Activated T-helper 2 cell treated with anti-CD3 and anti-CD28 coated beads, Interferon-gamma antibody, Interleukin-2, Interleukin-4, amounts not matched to agents 10 μg/mL and 5 μg/mL and 100 μg/mL, durations not matched to agents 14 hours and 24 hours and 36 hours (primary cell): Measurements from ENCODE around the gene CCDC24. TPM values are rescaled to one million over a fixed set of nuclear protein-coding genes. Genes with fewer than 3 reads are reported as not detected.

Source experiments
- DNase-seq: peaks from one replicate; pipeline ENCODE4 v3.0.0; 2021; ENCODE audit warnings: low spot score
- H3K27ac Mint-ChIP-seq: one replicate; pipeline ENCODE4 v1.8.0; 2021; ENCODE audit warnings: mixed read lengths
- H3K27me3 Mint-ChIP-seq: one replicate; pipeline ENCODE4 v1.8.0; 2021; ENCODE audit warnings: low read depth, mixed read lengths
- H3K36me3 Mint-ChIP-seq: one replicate; pipeline ENCODE4 v1.8.0; 2021; ENCODE audit warnings: low read depth, mixed read lengths
- H3K4me1 Mint-ChIP-seq: one replicate; pipeline ENCODE4 v1.8.0; 2021; ENCODE audit warnings: low read depth, mixed read lengths
- H3K4me3 Mint-ChIP-seq: one replicate; pipeline ENCODE4 v1.8.0; 2021; ENCODE audit warnings: low read depth, mild to moderate bottlenecking, moderate library complexity, mixed read lengths
- H3K9me3 Mint-ChIP-seq: one replicate; pipeline ENCODE4 v1.8.0; 2021; ENCODE audit warnings: mixed read lengths
- intact Hi-C: fragments of 100-400 bp; cut with micrococcal nuclease; formaldehyde crosslinking; loops from one replicate; pipeline ENCODE4 v1.15.1; 2023
- total RNA-seq: library from RNA; stranded (reverse); gene quantifications from 2 replicates; pipeline ENCODE4 v1.2.3, GENCODE V29; 2022

The CCDC24 gene
- total RNA-seq, 1 donor from 2014 or later = 2.1 TPM

DNA sequence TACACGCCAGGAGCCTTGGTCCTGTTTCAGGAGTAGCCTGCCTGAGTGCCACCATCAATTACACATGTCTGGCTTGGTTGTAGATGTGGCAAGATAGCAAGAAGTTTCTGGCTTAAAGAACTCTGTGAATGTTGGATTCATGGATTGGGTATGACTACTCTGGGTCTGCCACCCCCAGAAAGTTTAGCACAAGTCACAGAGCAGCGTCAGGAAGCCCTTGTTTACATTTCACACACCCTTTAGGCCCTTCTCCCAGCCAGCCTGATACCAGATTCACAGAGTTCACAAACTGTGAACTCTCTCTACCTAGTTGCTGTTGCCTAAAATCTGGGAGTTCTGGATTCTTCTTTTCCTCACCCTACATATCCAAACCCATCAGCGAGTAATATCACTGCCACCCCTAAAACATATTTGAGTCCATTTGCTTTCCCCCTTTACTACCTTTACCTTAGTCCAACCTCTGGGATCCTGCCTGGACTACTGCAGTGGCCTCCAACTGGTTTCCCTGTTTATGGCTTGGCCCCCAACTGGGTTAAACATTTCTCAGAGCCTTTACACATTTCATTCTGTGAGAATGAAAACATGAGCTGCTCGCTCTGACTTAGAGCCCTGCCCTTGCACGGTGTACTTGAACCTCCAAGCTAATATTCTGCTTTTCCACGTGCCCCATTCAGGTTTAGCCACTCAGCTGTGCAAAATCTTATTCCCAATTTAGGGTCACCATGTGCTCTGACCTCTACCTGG, 4.1 kb upstream of the CCDC24 start:
- Mint-ChIP-seq H3K27me3 (no peaks in the 10 kb centered on the region), H3K9me3 (no peaks in the 10 kb centered on the region), H3K36me3 (peaks cover 19% of the 10 kb centered on the region), H3K4me1 (peaks cover 5% of the 10 kb centered on the region), H3K4me3 (no peak overlapping the region), H3K27ac (no peak overlapping the region)
- intact Hi-C loops = no loop called here
- DNase-seq = no peak

DNA sequence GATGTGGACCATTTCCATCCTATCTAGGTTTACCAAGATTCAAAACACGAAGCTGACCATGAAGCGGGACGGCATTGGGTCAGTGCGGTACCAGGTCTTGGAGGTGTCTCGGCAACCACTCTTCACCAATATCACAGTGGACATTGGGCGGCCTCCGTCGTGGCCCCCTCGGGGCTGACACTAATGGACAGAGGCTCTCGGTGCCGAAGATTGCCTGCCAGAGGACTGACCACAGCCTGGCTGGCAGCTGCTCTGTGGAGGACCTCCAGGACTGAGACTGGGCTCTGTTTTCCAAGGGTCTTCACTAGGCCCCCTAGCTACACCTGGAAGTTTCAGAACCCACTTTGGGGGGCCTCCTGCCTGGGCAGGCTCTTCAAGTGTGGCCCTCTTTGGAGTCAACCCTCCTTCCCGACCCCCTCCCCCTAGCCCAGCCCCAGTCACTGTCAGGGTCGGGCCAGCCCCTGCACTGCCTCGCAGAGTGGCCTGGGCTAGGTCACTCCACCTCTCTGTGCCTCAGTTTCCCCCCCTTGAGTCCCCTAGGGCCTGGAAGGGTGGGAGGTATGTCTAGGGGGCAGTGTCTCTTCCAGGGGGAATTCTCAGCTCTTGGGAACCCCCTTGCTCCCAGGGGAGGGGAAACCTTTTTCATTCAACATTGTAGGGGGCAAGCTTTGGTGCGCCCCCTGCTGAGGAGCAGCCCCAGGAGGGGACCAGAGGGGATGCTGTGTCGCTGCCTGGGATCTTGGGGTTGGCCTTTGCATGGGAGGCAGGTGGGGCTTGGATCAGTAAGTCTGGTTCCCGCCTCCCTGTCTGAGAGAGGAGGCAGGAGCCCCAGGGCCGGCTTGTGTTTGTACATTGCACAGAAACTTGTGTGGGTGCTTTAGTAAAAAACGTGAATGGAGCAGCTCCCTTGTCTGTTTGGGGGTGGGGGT, 864 bp upstream of the CCDC24 start:
- no peaks in the 10 kb centered on the region for H3K9me3 Mint-ChIP-seq
- peaks cover 7% of the 10 kb centered on the region for H3K36me3 Mint-ChIP-seq
- no peak overlapping the region for H3K27ac Mint-ChIP-seq
- H3K27me3 Mint-ChIP-seq = peaks cover 3% of the 10 kb centered on the region
- peak overlapping the region; percentile 92 for H3K4me3 Mint-ChIP-seq
- H3K4me1 Mint-ChIP-seq = peaks cover 8% of the 10 kb centered on the region
- intact Hi-C loops = loop anchor here (2.0 to 5.0 kb wide), 2 partner anchors 16 to 42 kb away; partner anchors contain the start of genes ATP6V0B and SLC6A9
- no peak for DNase-seq

DNA sequence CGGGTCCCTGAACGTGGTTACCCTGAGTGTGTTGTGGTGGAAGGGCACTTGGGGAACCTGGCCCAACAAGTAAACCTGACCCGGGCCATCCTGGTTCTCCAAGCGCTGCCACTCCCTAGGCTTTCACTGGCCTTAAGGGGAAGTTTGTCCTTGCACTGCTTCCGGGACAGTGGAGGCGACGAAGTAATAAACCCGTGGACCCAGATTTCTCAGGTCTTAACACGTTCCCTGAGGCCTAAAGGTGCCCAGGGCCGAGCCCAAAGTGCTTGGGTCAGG, 261 bp upstream of the CCDC24 start:
- Mint-ChIP-seq H3K27me3 (peaks cover 3% of the 10 kb centered on the region), H3K4me1 (peaks cover 8% of the 10 kb centered on the region), H3K9me3 (no peaks in the 10 kb centered on the region), H3K27ac (no peak overlapping the region), H3K4me3 (peak overlapping the region; percentile 92), H3K36me3 (peaks cover 3% of the 10 kb centered on the region)
- no peak for DNase-seq
- intact Hi-C loops = loop anchor here (2.0 to 5.0 kb wide), 2 partner anchors 16 to 41 kb away; partner anchors contain the start of genes ATP6V0B and SLC6A9

GRCh38 chr1:43992232-43992995, 1.0 kb downstream of the CCDC24 start:
- no peaks in the 10 kb centered on the region for H3K9me3 Mint-ChIP-seq
- peak overlapping the region; percentile 22 for H3K27ac Mint-ChIP-seq
- no peaks in the 10 kb centered on the region for H3K36me3 Mint-ChIP-seq
- H3K27me3 Mint-ChIP-seq = peaks cover 3% of the 10 kb centered on the region
- H3K4me3 Mint-ChIP-seq = peak overlapping the region; percentile 92
- peaks cover 8% of the 10 kb centered on the region for H3K4me1 Mint-ChIP-seq
- intact Hi-C loops = loop anchor here (5.0 kb wide), 1 partner anchor 40 kb away; the partner anchor contains the start of gene SLC6A9
- DNase-seq = no peak

GRCh38 chr1:43993206-43993914, 2.0 kb downstream of the CCDC24 start:
- Mint-ChIP-seq H3K36me3 (no peaks in the 10 kb centered on the region), H3K4me3 (no peak overlapping the region), H3K27ac (no peak overlapping the region), H3K9me3 (no peaks in the 10 kb centered on the region), H3K27me3 (peaks cover 3% of the 10 kb centered on the region), H3K4me1 (peaks cover 8% of the 10 kb centered on the region)
- DNase-seq = no peak
- intact Hi-C loops = loop anchor here (5.0 kb wide), 1 partner anchor 39 kb away; the partner anchor contains the start of gene SLC6A9

GRCh38 chr1:43994071-43994470, 2.7 kb downstream of the CCDC24 start:
- intact Hi-C loops = loop anchor here (5.0 kb wide), 1 partner anchor 38 kb away; the partner anchor contains the start of gene SLC6A9
- Mint-ChIP-seq H3K27me3 (peaks cover 3% of the 10 kb centered on the region), H3K27ac (no peak overlapping the region), H3K36me3 (no peaks in the 10 kb centered on the region), H3K9me3 (no peaks in the 10 kb centered on the region), H3K4me3 (no peak overlapping the region), H3K4me1 (peaks cover 8% of the 10 kb centered on the region)
- no peak for DNase-seq

DNA sequence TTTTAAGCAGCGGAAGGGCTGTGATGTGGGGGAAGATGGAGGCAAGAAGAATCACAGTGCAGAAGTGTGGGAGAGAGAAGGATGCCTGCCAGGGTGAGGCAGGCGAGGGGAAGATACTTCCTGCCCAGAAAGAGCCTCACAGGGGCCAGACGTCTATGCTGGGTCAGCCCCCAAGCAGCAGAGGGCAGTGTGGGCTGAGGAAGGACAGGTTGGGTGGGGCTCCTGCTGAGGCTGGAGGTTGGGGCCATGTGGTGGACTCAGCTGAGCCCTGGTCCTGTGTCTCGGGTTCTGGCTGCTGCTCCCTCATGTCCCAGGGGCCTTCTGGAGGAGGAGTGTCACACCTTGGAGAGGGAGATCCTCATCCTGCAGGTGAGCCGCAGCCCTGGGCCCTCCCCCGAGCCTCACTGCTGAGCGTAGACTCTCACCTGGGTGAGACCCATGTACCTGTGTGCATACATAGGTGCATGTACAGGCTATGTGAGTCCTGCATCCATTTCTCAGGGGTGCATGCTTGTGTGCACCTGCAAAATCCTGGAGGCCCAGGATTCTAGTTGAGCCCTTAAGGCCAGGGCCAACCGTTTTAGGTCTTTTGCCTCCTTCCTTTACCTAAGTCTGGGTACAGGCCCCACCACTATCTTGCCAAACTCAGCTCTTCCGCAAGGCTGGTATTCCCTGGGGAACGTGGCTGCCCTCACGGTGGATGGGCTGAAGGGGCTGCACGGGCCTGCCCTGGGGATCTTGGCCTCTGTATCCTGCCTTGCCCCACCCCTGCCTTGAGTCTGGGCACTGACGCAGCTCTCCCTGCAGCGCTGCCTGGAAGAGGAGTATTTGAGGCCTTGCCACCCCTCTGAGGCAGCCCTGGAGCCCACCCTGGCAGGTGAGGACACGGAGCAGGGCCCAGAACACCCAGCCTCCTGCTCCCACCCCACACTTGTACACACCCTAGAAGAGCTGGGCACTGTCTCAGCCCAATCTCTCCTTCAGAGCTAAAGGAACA, 3.7 kb downstream of the CCDC24 start:
- Mint-ChIP-seq H3K9me3 (no peaks in the 10 kb centered on the region), H3K27me3 (peaks cover 3% of the 10 kb centered on the region), H3K27ac (no peak overlapping the region), H3K36me3 (no peaks in the 10 kb centered on the region), H3K4me1 (peaks cover 8% of the 10 kb centered on the region), H3K4me3 (no peak overlapping the region)
- intact Hi-C loops = loop anchor here (5.0 kb wide), 1 partner anchor 37 kb away; the partner anchor contains the start of gene SLC6A9
- DNase-seq = no peak

DNA sequence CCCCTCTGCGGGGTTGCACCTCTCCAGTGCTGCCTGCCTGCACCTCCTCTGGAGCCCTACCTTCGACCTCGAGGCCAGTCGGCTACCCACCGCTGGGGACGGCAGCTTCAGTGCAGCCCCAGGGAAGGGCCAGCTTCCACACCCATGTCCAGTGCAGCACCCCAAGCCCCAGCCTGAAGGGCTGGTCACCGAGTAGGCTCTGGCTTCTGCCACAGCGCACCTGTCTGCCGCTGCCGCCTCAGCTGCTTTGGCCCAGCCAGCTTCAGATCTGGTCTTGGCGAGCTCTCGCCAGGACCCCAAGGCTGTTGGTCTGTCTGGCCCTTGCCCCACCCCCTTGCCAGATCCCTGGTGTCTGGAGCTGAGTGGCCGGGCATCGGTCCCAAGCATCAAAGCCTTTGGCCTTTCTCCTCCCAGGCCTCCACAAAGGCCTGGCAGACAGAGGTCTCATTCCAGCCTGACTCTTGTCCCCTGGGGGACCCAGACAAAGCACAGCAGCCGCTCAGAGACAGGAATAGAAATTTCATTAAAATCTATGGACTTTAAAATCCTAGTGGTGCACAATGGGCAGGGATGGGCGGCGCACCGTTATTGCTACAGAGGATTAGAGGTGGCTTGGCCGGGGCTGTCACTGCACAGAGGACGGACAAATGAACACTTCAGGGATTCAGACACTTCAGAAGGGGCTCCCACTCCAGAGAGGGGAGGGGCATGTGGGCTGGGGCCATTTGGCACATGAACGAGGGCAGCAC, 4.8 kb downstream of the CCDC24 start:
- Mint-ChIP-seq H3K36me3 (no peaks in the 10 kb centered on the region), H3K4me1 (peaks cover 5% of the 10 kb centered on the region), H3K27me3 (peaks cover 3% of the 10 kb centered on the region), H3K27ac (no peak overlapping the region), H3K9me3 (no peaks in the 10 kb centered on the region), H3K4me3 (no peak overlapping the region)
- intact Hi-C loops = no loop called here
- no peak for DNase-seq

DNA sequence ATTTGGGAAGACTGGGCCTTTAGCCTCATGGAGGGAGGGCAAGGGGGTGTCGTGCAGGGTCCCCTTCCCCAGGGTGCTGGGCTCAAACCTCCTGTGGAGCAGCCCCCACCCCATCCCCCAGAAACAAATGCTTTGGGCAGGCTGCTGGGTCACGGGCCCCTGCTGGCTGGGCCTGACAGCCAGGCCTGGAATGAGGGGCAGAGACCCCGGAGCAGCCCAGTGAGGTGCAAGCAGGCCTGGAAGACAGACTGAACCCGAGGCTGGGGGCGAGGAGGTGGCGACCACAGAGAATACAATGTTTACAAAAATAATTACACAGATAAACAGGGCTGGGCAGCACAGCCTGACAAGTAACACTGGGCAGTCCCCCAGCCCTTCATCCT, 5.3 kb downstream of the CCDC24 start:
- intact Hi-C loops = no loop called here
- Mint-ChIP-seq H3K27me3 (peaks cover 3% of the 10 kb centered on the region), H3K27ac (no peak overlapping the region), H3K4me1 (peaks cover 4% of the 10 kb centered on the region), H3K36me3 (no peaks in the 10 kb centered on the region), H3K4me3 (no peak overlapping the region), H3K9me3 (no peaks in the 10 kb centered on the region)
- no peak for DNase-seq

- Mint-ChIP-seq H3K27me3 (peaks cover 3% of the 10 kb centered on the region), H3K36me3 (no peaks in the 10 kb centered on the region), H3K4me1 (peaks cover 4% of the 10 kb centered on the region)
Measured at GRCh38 chr1:43997295-43997999, 6.0 kb downstream of the CCDC24 start.

More at GRCh38 chr1:43997295-43997999, 6.0 kb downstream of the CCDC24 start:
- Mint-ChIP-seq H3K9me3 (no peaks in the 10 kb centered on the region), H3K27ac (no peak overlapping the region), H3K4me3 (no peak overlapping the region)
- intact Hi-C loops = no loop called here
- DNase-seq = no peak
